ENCODE data around the gene GIT2.

GRCh38 chr12:109949089-109949488 is 47.1 kb downstream of the GIT2 start:
- TF ChIP-seq CTCF (IDR thresholded peaks at IDR 0.05) (no peak), EP300 (IDR thresholded peaks at IDR 0.05) (no peak), POLR2A (IDR thresholded peaks at IDR 0.05) (no peak)
